OCI-LY1 (cell line): ENCODE data around the gene GPSM1.

Experiments
- CTCF ChIP-seq: fragments of 200-600 bp; sonication (generic), shearing (Covaris generic); IDR thresholded peaks from 2 replicates; pipeline ENCODE4 v1.5.1; 2017; ENCODE audit warnings: mild to moderate bottlenecking, antibody characterized with exemption, low read length, moderate library complexity, mixed read lengths
- EZH2 ChIP-seq: fragments of 200-600 bp; sonication (generic), shearing (Covaris generic); IDR thresholded peaks from 2 replicates; pipeline ENCODE4 v1.8.0; 2017; ENCODE audit warnings: borderline replicate concordance, mixed run types, mild to moderate bottlenecking, antibody characterized with exemption, low read length, moderate library complexity, mixed read lengths

GRCh38 chr9:136308702-136309053 is 18.7 kb upstream of the GPSM1 start:
- no peak for TF ChIP-seq CTCF
- no peak for TF ChIP-seq EZH2
